GM12865 (cell line): ENCODE measurements around the gene PDE7B.

Experiments
- DNase-seq: peaks from one replicate; pipeline ENCODE4 v3.0.0; 2010; ENCODE audit warnings: low read depth
- H3K4me3 ChIP-seq: 2 replicates; pipeline ENCODE4 v1.5.1; 2011; ENCODE audit warnings: mild to moderate bottlenecking, low read depth, low read length, control low read depth
- TF ChIP-seq, protein P1 (sequence below): IDR thresholded peaks from 2 replicates; pipeline ENCODE4 v1.5.1; 2011; ENCODE audit warnings: low read length, control low read depth, low read depth, inconsistent platforms; ENCODE audit not compliant: insufficient read depth; ENCODE audit errors: missing control alignments

Gene PDE7B

DNA sequence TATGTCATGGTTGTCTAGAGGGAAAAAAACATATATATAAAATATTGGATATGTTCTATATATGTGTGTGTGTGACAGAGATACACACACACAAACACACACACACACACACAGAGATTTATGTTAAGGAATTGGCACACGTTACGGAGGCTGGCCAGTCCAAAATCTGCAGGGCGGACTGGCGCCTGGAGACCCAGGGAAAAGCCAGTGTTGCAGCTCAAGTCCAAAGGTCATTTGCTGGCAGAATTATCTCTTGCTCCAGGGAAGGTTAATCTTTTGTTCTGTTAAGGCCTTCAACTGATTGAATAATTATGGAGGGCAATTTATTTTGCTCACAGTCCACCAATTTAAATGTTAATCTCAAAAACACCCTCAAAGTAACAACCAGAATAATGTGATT, 37.5 kb upstream of the PDE7B start:
- H3K4me3 ChIP-seq, result no peak overlapping the region
- no peak for DNase-seq
- TF ChIP-seq, protein P1, sequence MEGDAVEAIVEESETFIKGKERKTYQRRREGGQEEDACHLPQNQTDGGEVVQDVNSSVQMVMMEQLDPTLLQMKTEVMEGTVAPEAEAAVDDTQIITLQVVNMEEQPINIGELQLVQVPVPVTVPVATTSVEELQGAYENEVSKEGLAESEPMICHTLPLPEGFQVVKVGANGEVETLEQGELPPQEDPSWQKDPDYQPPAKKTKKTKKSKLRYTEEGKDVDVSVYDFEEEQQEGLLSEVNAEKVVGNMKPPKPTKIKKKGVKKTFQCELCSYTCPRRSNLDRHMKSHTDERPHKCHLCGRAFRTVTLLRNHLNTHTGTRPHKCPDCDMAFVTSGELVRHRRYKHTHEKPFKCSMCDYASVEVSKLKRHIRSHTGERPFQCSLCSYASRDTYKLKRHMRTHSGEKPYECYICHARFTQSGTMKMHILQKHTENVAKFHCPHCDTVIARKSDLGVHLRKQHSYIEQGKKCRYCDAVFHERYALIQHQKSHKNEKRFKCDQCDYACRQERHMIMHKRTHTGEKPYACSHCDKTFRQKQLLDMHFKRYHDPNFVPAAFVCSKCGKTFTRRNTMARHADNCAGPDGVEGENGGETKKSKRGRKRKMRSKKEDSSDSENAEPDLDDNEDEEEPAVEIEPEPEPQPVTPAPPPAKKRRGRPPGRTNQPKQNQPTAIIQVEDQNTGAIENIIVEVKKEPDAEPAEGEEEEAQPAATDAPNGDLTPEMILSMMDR, result no peak

DNA sequence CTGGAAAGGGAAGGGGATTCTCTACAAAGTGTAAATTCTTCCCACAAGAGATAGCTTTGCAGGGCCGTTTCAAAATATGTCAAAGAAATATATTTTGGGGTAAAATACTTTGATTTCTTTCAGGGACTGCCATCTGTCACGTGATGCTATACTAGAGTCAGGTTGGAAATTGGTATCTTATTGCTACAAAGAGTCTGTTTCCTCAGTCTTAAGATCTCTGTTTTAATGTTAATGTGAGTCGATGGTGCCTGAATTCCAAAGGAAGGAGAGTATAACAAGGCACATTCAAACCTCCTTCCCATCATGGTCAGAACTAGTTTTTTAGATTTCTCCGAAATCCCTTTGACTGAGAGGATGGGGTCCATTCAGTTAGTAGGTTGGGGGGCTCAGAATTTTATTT, 36.3 kb upstream of the PDE7B start:
- TF ChIP-seq, protein P1, result no peak
- no peak for DNase-seq
- H3K4me3 ChIP-seq, result no peak overlapping the region

DNA sequence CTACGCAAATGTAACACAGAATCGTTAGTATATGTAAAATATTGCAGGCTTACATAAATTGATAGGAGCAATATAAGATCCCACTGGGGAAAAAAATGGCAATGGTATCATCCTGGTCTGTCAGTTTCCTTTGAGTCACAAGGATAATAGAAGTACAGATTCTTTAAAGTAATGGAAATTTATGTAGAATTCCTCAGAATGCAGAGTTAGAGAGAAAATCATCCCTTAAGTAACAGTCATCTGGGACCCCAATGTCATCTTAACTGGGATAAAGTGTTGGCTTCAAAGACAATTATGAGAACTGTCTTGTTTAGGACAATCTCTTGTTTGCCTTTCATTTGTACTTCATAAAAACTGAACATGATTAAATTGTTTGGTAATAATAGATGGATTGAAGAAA, 34.5 kb upstream of the PDE7B start:
- H3K4me3 ChIP-seq, result no peak overlapping the region
- no peak for DNase-seq
- TF ChIP-seq, protein P1, result no peak

GRCh38 chr6:135819665-135820064, 31.8 kb upstream of the PDE7B start:
- TF ChIP-seq, protein P1, result no peak
- no peak for DNase-seq

DNA sequence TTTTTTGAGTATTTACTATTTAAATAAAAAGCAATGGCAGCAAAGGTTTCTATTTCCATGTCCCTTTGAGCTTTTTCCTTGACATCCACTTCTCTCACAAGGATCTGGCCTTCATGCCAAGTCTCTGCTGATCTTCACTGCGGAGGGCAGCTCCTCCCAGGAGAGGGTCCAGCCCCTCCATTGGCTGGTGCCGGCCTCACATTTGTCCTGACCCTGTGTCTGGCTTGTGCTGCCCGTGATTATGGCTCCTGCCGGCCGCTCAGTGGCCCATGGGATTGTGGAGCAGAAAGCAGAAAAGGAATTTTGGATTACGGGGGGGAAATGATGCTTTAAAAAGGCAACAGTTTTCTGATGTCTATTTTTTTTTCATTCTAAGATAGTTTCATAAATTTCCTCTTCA, 31.2 kb upstream of the PDE7B start:
- no peak for DNase-seq
- H3K4me3 ChIP-seq, result no peak overlapping the region
- TF ChIP-seq, protein P1, result no peak

More at GRCh38 chr6:135819665-135820064, 31.8 kb upstream of the PDE7B start:
- no peak overlapping the region for H3K4me3 ChIP-seq

DNA sequence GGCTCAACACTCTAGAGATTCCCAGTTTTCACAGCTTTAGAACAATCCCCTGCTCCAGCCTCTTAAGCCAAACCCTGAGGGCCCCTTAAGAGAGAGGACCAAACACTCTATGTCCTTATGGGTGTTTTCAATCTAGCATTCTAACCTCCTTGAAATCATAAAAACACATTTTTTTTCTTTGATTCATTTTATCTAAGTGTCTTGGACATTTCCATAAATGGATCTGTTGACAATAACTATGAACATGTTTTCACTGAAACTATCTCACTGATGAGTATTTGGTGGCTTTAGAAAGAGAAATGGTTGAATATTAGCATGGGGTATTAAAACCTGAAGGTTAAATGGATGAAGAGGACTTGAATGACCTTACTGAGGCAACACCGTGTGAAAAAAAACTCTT, 27.6 kb upstream of the PDE7B start:
- no peak for DNase-seq
- TF ChIP-seq, protein P1, result no peak
- H3K4me3 ChIP-seq, result no peak overlapping the region

- no peak for DNase-seq
- TF ChIP-seq, protein P1, result no peak
- no peak overlapping the region for H3K4me3 ChIP-seq
These were observed 25.2 kb upstream of the PDE7B start for GRCh38 chr6:135826236-135826804.
